GM13976 (cell line): Measurements from ENCODE around the gene MEP1B.

Source experiments
- DNase-seq: peaks from one replicate; pipeline ENCODE4 v3.0.0; 2012; ENCODE audit warnings: low spot score
- in situ Hi-C: fragments of 300-500 bp; cut with MboI; formaldehyde crosslinking; loops from one replicate; pipeline ENCODE4 v1.12.0; 2022; ENCODE audit warnings: low sequenced_read_pairs, mixed read lengths, inconsistent platforms; ENCODE audit not compliant: unreplicated experiment
- TF ChIP-seq, protein P1 (sequence below): IDR thresholded peaks from 2 replicates; pipeline ENCODE4 v1.5.1; 2012; ENCODE audit warnings: borderline replicate concordance, mild to moderate bottlenecking; ENCODE audit not compliant: insufficient read depth; ENCODE audit errors: extremely low read depth, missing control alignments, control extremely low read depth

The MEP1B gene

DNA sequence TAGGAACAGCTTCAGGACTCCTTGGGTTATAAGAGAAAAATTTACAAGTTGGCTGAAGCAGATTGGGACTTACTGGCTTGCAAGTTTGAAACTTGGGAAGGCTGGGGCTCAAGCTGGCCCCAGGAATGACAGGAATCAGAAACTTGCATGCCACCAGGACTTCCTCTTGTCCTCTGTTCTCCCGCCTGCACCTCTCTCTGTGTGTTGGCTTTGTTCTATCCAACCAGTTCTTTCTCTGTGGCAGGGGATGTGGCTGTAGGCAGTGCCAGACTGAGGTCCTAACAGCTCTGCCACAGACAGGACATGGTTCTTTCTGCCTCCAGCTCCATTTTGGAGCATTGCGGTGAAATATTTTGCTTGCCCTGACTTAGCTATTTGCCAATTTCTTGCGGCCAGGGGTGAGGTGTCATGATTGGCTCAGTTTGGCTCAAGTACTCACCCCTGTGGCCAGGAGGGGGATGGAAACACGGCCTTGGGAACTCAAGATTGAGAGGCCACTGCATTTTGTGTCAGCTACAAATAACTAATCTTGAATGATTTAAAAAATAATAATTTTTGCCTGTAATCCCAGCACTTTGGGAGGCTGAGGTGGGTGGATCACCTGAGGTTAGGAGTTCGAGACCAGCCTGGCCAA is 48.9 kb downstream of the MEP1B start:
- DNase-seq, result no peak
- in situ Hi-C loops, result no loop called here
- TF ChIP-seq, protein P1, sequence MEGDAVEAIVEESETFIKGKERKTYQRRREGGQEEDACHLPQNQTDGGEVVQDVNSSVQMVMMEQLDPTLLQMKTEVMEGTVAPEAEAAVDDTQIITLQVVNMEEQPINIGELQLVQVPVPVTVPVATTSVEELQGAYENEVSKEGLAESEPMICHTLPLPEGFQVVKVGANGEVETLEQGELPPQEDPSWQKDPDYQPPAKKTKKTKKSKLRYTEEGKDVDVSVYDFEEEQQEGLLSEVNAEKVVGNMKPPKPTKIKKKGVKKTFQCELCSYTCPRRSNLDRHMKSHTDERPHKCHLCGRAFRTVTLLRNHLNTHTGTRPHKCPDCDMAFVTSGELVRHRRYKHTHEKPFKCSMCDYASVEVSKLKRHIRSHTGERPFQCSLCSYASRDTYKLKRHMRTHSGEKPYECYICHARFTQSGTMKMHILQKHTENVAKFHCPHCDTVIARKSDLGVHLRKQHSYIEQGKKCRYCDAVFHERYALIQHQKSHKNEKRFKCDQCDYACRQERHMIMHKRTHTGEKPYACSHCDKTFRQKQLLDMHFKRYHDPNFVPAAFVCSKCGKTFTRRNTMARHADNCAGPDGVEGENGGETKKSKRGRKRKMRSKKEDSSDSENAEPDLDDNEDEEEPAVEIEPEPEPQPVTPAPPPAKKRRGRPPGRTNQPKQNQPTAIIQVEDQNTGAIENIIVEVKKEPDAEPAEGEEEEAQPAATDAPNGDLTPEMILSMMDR, result no peak

DNA sequence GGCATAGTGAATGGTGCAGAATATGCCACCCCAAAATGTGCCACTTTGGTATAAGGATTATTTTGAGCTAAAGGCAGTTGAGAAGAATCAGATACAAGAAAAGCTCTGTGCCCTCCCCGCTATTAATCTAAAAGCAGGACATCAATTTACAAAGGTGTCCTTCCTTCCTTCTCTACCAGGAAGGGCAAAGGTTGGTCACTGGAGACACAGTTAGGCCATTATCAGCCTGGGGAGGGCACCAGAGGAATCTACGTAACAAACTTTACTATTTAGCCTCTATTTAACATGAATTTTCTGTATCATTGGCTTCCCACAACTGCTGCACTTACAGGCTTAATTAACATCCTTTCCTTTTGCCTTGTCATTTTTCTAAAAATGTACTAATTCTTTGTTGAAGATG is 52.6 kb downstream of the MEP1B start:
- TF ChIP-seq, protein P1, result no peak
- no peak for DNase-seq
- in situ Hi-C loops, result no loop called here

DNA sequence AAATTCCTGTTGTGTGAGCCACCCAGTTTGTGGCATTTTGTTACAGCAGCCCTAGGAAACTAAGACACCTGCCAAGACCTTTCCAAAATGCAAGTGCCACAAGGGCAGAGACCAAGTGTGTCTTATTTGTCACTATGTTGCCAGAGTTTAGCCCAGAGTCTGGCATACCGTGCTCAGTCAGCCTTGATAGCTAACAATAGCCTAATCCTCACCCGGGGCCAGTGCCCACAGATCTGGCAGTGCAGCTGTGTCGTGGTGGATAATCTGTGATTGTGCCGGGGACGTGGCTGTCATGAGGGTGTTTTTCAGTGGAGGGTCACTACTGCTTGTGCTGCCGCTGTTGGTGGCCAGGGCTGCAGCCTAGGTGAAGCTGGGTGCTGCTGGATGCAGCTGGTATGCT is 53.5 kb downstream of the MEP1B start:
- in situ Hi-C loops, result no loop called here
- DNase-seq, result no peak
- TF ChIP-seq, protein P1, result no peak

DNA sequence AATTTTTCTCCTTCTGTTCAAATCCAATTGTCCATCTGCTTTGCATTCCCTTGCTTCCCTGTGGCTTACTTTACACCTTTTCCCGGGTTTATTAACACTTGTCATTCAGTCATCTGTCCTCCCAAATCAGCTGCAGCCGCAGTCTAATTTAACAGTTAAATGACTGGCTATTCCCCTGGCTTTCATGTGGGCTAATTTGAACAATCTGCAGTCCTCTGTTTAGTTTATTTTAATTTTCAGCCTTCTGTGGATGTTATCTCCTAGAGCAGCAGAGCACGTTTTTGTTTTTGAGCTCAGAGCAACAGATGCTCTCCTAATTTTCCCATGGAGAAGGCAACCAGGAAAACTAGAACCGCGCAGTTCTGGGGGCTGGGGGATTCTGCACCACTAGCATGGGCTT is 55.0 kb downstream of the MEP1B start:
- TF ChIP-seq, protein P1, result no peak
- in situ Hi-C loops, result no loop called here
- no peak for DNase-seq

DNA sequence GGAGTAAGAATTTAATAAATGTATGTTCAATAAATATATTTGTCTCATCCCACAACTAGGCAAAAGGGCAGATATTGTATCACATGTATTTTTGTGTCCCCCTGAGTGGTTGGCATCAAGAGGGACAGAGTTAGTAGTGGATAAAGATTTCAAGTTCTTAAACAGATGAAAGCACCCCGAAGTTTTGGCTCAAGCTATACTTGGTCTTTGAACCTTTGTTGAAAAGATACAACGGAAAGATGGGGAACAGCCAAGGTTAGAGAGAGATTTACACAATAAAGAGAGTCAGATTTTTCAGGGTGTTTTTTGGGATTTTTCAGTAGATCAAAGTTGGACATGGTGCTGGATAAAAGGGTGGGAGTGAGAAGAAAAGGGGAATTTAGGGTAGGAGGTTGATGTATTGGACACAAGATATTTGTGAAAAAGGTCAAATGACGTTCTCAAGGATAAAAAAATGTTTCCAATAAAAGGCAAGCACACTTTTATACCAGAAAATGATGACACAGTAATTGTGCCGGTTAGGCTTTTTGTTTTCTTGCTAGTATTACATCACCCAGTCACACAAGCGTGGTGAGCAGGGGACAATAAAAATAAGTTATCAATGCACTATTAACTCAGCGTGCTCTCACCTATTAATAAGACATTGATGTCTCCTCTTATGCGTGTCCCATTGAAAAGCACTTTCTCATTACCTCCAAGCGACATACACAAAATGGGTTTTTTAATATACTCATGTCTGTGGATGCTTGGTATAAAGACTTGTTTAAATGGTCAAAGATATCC is 59.5 kb downstream of the MEP1B start:
- no peak for DNase-seq
- in situ Hi-C loops, result no loop called here
- TF ChIP-seq, protein P1, result no peak

DNA sequence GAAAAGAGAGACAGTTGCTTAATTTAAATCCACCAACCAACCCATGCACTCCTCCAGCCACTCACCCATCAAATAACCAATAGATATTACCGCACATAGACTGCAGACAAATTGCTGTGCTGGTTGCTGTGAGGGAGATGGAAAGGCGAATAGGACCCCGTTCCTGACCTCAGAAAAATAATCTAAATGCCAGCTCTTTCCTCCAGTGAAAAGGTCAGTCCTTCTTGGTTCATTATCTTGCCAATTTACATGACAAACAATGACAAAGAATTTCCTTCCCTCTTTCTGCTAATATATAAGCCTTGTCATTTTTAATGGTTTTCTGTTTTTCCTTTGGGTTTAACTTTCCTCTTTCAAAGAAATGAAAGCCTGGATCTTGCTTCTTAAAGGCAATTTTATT is 61.6 kb downstream of the MEP1B start:
- TF ChIP-seq, protein P1, result no peak
- DNase-seq, result no peak
- in situ Hi-C loops, result no loop called here
